ENCODE results near the gene LRRTM3. TPM values are rescaled to one million over a fixed set of nuclear protein-coding genes. Genes with fewer than 3 reads are reported as not detected.

The LRRTM3 gene
- total RNA-seq (2022; extraction: Qiagen RNA extraction; ENCODE audit: low read depth) = not detected in 5 replicates

DNA sequence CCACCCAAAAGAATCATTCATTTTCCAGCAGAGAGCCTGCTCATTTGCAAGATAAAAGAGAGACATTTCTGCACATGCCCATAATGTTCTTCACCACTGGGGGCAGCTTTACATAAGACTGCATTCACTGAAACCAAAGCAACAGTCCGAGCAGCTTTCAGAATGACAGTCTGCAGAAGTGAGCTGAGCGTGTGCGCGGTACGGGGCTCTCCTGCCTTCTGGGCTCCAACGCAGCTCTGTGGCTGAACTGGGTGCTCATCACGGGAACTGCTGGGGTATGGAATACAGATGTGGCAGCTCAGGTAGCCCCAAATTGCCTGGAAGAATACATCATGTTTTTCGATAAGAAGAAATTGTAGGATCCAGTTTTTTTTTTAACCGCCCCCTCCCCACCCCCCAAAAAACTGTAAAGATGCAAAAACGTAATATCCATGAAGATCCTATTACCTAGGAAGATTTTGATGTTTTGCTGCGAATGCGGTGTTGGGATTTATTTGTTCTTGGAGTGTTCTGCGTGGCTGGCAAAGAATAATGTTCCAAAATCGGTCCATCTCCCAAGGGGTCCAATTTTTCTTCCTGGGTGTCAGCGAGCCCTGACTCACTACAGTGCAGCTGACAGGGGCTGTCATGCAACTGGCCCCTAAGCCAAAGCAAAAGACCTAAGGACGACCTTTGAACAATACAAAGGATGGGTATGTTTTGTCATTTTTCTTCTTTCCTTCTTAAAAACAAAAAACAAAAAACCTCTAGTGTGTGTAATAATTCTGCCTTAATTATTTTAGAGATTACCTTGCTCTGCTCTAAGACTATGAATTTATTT, at the start of gene LRRTM3:
Gene LRRTM3 (plus strand): TSS at position 141 of the 820 bp plus-strand sequence.

All from A549 treated with DMSO at 1 μM for 4 hours (cell line).